GM19395 (cell line): ENCODE results near the gene BAMBI.
"Not testable (repeated sequence)": the region's sequence is repeated elsewhere in the genome, so short reads cannot be mapped to it uniquely, and the experiment has no call there.

Experiments
- ATAC-seq: cut with Tn5 transposase; IDR thresholded peaks from one replicate; pipeline ENCODE4 v1.9.1; 2021; ENCODE audit warnings: mild to moderate bottlenecking, moderate library complexity; ENCODE audit not compliant: unreplicated experiment

Gene BAMBI

GRCh38 chr10:28676968-28677887 lies at the start of gene BAMBI:
Gene BAMBI (plus strand): TSS chr10:28677521. CDS start chr10:28677898, 377 bp downstream.
- ATAC-seq, result peak; percentile 92

- ATAC-seq, result peak; percentile 72
These were observed 49.0 kb upstream of the BAMBI start for GRCh38 chr10:28628184-28628893.

- no peak for ATAC-seq
These were observed 45.3 kb upstream of the BAMBI start for GRCh38 chr10:28631896-28632583.

GRCh38 chr10:28632584-28632945 lies 44.8 kb upstream of the BAMBI start:
- ATAC-seq, result no peak

GRCh38 chr10:28633750-28634149 lies 43.6 kb upstream of the BAMBI start:
- no peak for ATAC-seq

GRCh38 chr10:28637346-28637745 lies 40.0 kb upstream of the BAMBI start:
- ATAC-seq, result no peak

GRCh38 chr10:28638392-28638791 lies 38.9 kb upstream of the BAMBI start:
- ATAC-seq, result no peak

- no peak for ATAC-seq
These were observed 36.8 kb upstream of the BAMBI start for GRCh38 chr10:28640551-28640950.

GRCh38 chr10:28644647-28645046 lies 32.7 kb upstream of the BAMBI start:
- ATAC-seq, result no peak

- ATAC-seq, result no peak
These were observed 25.2 kb upstream of the BAMBI start for GRCh38 chr10:28652106-28652505.

GRCh38 chr10:28652703-28653102 lies 24.6 kb upstream of the BAMBI start:
- no peak for ATAC-seq

- ATAC-seq, result not testable (repeated sequence)
These were observed 18.5 kb upstream of the BAMBI start for GRCh38 chr10:28658824-28659223.

GRCh38 chr10:28661035-28661434 lies 16.3 kb upstream of the BAMBI start:
- ATAC-seq, result no peak

- peak; percentile 92 for ATAC-seq
These were observed 13.5 kb upstream of the BAMBI start for GRCh38 chr10:28663576-28664368.

GRCh38 chr10:28664369-28664740 lies 13.0 kb upstream of the BAMBI start:
- ATAC-seq, result no peak

GRCh38 chr10:28666751-28667467 lies 10.4 kb upstream of the BAMBI start:
- no peak for ATAC-seq

- ATAC-seq, result no peak
These were observed 8.7 kb upstream of the BAMBI start for GRCh38 chr10:28668363-28669226.

GRCh38 chr10:28669227-28670173 lies 7.8 kb upstream of the BAMBI start:
- ATAC-seq, result no peak
